ENCODE results near the gene SPTLC1.
"Not testable (repeated sequence)": the region's sequence is repeated elsewhere in the genome, so short reads cannot be mapped to it uniquely, and the experiment has no call there.

The SPTLC1 gene

GRCh38 chr9:92133949-92134604, 18.9 kb upstream of the SPTLC1 start:
- TF ChIP-seq CTCF (IDR thresholded peaks at IDR 0.05; ENCODE audit: low read depth, low read length) (peak; percentile 80), POLR2A (IDR thresholded peaks at IDR 0.05; ENCODE audit: extremely low read depth, insufficient read length) (no peak), MYC (IDR thresholded peaks at IDR 0.05; ENCODE audit: low read depth, low read length) (no peak), MAX (IDR thresholded peaks at IDR 0.05; ENCODE audit: low read depth, low read length) (peak; percentile 25)
- DNase-seq (ENCODE audit: low read depth) = peak; percentile 77
- H3K4me3 ChIP-seq (ENCODE audit: low read depth, low read length) = no peak overlapping the region

- DNase-seq (ENCODE audit: low read depth) = not testable (repeated sequence)
These were observed 17.7 kb upstream of the SPTLC1 start for GRCh38 chr9:92132913-92133312.

GRCh38 chr9:92132501-92132900, 17.3 kb upstream of the SPTLC1 start:
- no peak for TF ChIP-seq POLR2A (IDR thresholded peaks at IDR 0.05; ENCODE audit: extremely low read depth, insufficient read length)
- no peak for TF ChIP-seq CTCF (IDR thresholded peaks at IDR 0.05; ENCODE audit: low read depth, low read length)
- no peak for TF ChIP-seq MYC (IDR thresholded peaks at IDR 0.05; ENCODE audit: low read depth, low read length)
- no peak for TF ChIP-seq MAX (IDR thresholded peaks at IDR 0.05; ENCODE audit: low read depth, low read length)
- no peak for DNase-seq (ENCODE audit: low read depth)
- no peak overlapping the region for H3K4me3 ChIP-seq (ENCODE audit: low read depth, low read length)

More at GRCh38 chr9:92132913-92133312, 17.7 kb upstream of the SPTLC1 start:
- not testable (repeated sequence) for H3K4me3 ChIP-seq (ENCODE audit: low read depth, low read length)

- H3K4me3 ChIP-seq (ENCODE audit: low read depth, low read length) = no peak overlapping the region
- DNase-seq (ENCODE audit: low read depth) = no peak
- TF ChIP-seq MYC (IDR thresholded peaks at IDR 0.05; ENCODE audit: low read depth, low read length) (no peak), CTCF (IDR thresholded peaks at IDR 0.05; ENCODE audit: low read depth, low read length) (no peak), MAX (IDR thresholded peaks at IDR 0.05; ENCODE audit: low read depth, low read length) (no peak), POLR2A (IDR thresholded peaks at IDR 0.05; ENCODE audit: extremely low read depth, insufficient read length) (no peak)
These were observed 7.6 kb upstream of the SPTLC1 start for GRCh38 chr9:92122800-92123199.

- no peak for TF ChIP-seq MYC (IDR thresholded peaks at IDR 0.05; ENCODE audit: low read depth, low read length)
- no peak for TF ChIP-seq MAX (IDR thresholded peaks at IDR 0.05; ENCODE audit: low read depth, low read length)
- no peak for TF ChIP-seq CTCF (IDR thresholded peaks at IDR 0.05; ENCODE audit: low read depth, low read length)
- no peak for TF ChIP-seq POLR2A (IDR thresholded peaks at IDR 0.05; ENCODE audit: extremely low read depth, insufficient read length)
- no peak for DNase-seq (ENCODE audit: low read depth)
- H3K4me3 ChIP-seq (ENCODE audit: low read depth, low read length) = no peak overlapping the region
These were observed 6.8 kb upstream of the SPTLC1 start for GRCh38 chr9:92122061-92122460.

GRCh38 chr9:92121265-92121664, 6.1 kb upstream of the SPTLC1 start:
- no peak for DNase-seq (ENCODE audit: low read depth)
- H3K4me3 ChIP-seq (ENCODE audit: low read depth, low read length) = no peak overlapping the region
- TF ChIP-seq MAX (IDR thresholded peaks at IDR 0.05; ENCODE audit: low read depth, low read length) = no peak
- no peak for TF ChIP-seq CTCF (IDR thresholded peaks at IDR 0.05; ENCODE audit: low read depth, low read length)
- TF ChIP-seq MYC (IDR thresholded peaks at IDR 0.05; ENCODE audit: low read depth, low read length) = no peak
- TF ChIP-seq POLR2A (IDR thresholded peaks at IDR 0.05; ENCODE audit: extremely low read depth, insufficient read length) = no peak

Data from NB4 (cell line).